K562 (cell line): ENCODE measurements around the gene ZNF554. TPM values are rescaled to one million over a fixed set of nuclear protein-coding genes. Genes with fewer than 3 reads are reported as not detected.

ENCODE experiments used
- CBX5 ChIP-seq: IDR thresholded peaks from 2 replicates; pipeline ENCODE4 v1.6.1; 2014; ENCODE audit warnings: low read depth, borderline replicate concordance
- DNMT1 ChIP-seq: fragments of 450-650 bp; IDR thresholded peaks from 2 replicates; pipeline ENCODE4 v1.6.1; 2016; ENCODE audit warnings: antibody characterized with exemption, mild to moderate bottlenecking
- FOXM1 ChIP-seq, 2 experiments: fragments of 450-650 bp in 1 of 2; sonication (generic) in 1 of 2; formaldehyde crosslinking in 1 of 2; IDR thresholded peaks; 2 replicates each; pipeline versions ENCODE4 v1.6.1 to v1.9.0; 2017 to 2022; ENCODE audit warnings: low read depth in 2 of 2, mild to moderate bottlenecking in 2 of 2, missing genetic modification reagents in 1 of 2, moderate library complexity in 1 of 2
- FOXP1 ChIP-seq: sonication (generic); formaldehyde crosslinking; IDR thresholded peaks from 2 replicates; pipeline ENCODE4 v1.8.0; 2022; ENCODE audit warnings: mild to moderate bottlenecking, missing genetic modification reagents
- MBD2 ChIP-seq: sonication (generic); IDR thresholded peaks from 2 replicates; pipeline ENCODE4 v1.6.1; 2016; ENCODE audit warnings: low read depth, borderline replicate concordance
- PRPF4 ChIP-seq: fragments of 200-400 bp; formaldehyde crosslinking; IDR thresholded peaks from one replicate; pipeline ENCODE4 v1.6.1; 2017; ENCODE audit warnings: low read length, low read depth, mild to moderate bottlenecking; ENCODE audit not compliant: insufficient read depth, poor library complexity, severe bottlenecking
- RBM39 ChIP-seq: fragments of 200-400 bp; formaldehyde crosslinking; optimal IDR thresholded peaks from 2 replicates; pipeline ENCODE3; 2018; ENCODE audit warnings: low read depth, low read length
- SIN3A ChIP-seq, 2 experiments: fragments of 150-350 bp in 1 of 2; IDR thresholded peaks; 2 replicates each; pipeline ENCODE4 v1.6.1; 2011 to 2016; ENCODE audit warnings: borderline replicate concordance in 2 of 2, low read depth in 2 of 2, low read length in 2 of 2, mild to moderate bottlenecking in 2 of 2, moderate library complexity in 2 of 2; ENCODE audit not compliant: control insufficient read depth in 1 of 2
- ZNF584 ChIP-seq: fragments of 200-800 bp; sonication (Bioruptor generic); IDR thresholded peaks from 2 replicates; pipeline ENCODE4 v1.6.1; 2016; ENCODE audit warnings: low read depth, mild to moderate bottlenecking, missing genetic modification characterization, missing compliant biosample characterization
- ZNF695 ChIP-seq: fragments of 450-650 bp; formaldehyde crosslinking; IDR thresholded peaks from 2 replicates; pipeline ENCODE4 v1.4.0; 2020; ENCODE audit warnings: mild to moderate bottlenecking, moderate library complexity
- polyA plus RNA-seq, 8 experiments: library from polyadenylated mRNA; depleted of rRNA in 4 of 8; stranded (reverse) in 5 of 8; unstranded in 3 of 8; fragments of >200 nt; fragmentation: Nextera tagmentation in 2 of 8; fragmentation: Illumina TruSeq in 1 of 8; extraction: Ambion mirVana in 2 of 8; extraction: Trizol in 1 of 8; gene quantifications; 2 replicates each; pipeline versions ENCODE4 v1.2.1 to v1.2.3, GENCODE V29; 2011 to 2014; ENCODE audit warnings: inconsistent platforms in 1 of 8, missing spikeins in 1 of 8
- total RNA-seq, 7 experiments: library from RNA; depleted of rRNA in 6 of 7; stranded (reverse); fragments of >200 nt in 6 of 7; fragmentation: Illumina TruSeq in 2 of 7; extraction: Trizol in 2 of 7; gene quantifications; 2 replicates each; pipeline versions ENCODE4 v1.2.1 to v1.2.3, GENCODE V29; 2011 to 2021; ENCODE audit warnings: low replicate concordance in 1 of 7
- TF ChIP-seq, protein P1 (sequence below): fragments of 250-450 bp; sonication (Bioruptor Pico); IDR thresholded peaks from 2 replicates; pipeline ENCODE4 v1.5.0; 2021
- TF ChIP-seq, protein P2 (sequence below): IDR thresholded peaks from 2 replicates; pipeline ENCODE4 v1.6.1; 2011; ENCODE audit warnings: borderline replicate concordance, low read depth, mild to moderate bottlenecking, moderate library complexity, low read length; ENCODE audit not compliant: insufficient read depth, poor library complexity, severe bottlenecking
- TF ChIP-seq, protein P3 (sequence below): sonication (generic); formaldehyde crosslinking; IDR thresholded peaks from 2 replicates; pipeline ENCODE4 v1.8.0; 2022; ENCODE audit warnings: mild to moderate bottlenecking, missing genetic modification reagents
- TF ChIP-seq, protein P4 (sequence below), 3 experiments: fragments of 200-800 bp in 1 of 3; sonication (Bioruptor generic) in 1 of 3; sonication (generic) in 1 of 3; formaldehyde crosslinking in 1 of 3; IDR thresholded peaks; 2 replicates each; pipeline versions ENCODE4 v1.6.1 to v1.8.0; 2016 to 2022; ENCODE audit warnings: mild to moderate bottlenecking in 2 of 3, missing compliant biosample characterization in 2 of 3, missing genetic modification characterization in 2 of 3, missing genetic modification reagents in 1 of 3
- TF ChIP-seq, protein P5 (sequence below): fragments of 450-650 bp; formaldehyde crosslinking; IDR thresholded peaks from 2 replicates; pipeline ENCODE4 v1.4.0; 2020; ENCODE audit warnings: mild to moderate bottlenecking, moderate library complexity
- TF ChIP-seq, protein P6 (sequence below): fragments of 250-450 bp; sonication (Bioruptor Pico); IDR thresholded peaks from 2 replicates; pipeline ENCODE4 v1.9.0; 2021; ENCODE audit warnings: mild to moderate bottlenecking, inconsistent platforms

ZNF554 gene
- total and polyA plus RNA-seq, 9 of the 15 experiments (the other 6 are each of a cell fraction or from before 2014, with no cell fraction given): 0.07 to 1.8 (median 1.1) TPM

DNA sequence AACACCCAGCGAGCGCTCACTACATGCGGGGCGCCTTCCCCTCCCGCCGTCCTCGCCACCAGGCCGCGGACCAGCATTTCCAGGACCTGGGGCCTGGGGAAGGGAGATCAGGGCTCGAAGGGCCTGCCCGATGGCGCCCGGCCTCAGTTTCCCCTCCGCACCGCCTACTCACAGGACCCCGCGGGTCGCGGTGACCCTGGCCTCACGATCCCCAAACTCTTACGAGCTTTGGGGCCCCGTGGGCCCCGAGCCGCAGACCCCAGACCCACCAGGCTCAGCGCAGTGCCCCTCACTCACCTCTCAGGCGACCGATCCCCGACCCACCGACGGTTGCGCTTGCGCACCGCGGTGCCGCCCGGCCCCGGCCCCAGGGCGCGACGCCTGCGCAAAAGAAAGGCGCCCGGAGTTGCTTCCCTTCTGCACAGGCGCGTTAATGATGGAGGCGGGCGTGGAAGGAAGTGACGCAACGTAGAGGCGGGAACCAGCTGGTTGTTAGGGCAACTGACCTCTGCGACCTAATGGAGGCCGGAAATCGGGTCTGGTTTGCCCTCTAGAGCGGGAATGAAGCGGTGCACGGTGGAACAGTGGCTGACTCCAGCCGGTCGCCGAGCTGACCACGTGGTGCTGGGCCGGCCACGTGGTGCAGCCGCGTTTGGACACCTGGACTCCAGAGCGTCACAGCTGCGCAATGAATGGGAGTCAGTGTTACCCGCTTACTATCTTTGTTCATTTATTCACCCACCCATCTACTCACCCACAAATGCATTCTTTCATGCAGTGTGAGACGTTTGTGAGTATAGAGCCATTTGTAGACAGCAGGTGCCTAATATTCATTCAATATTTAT, 36.5 kb upstream of the ZNF554 start, which contains the start of gene SGTA (continued):
- TF ChIP-seq, protein P1, sequence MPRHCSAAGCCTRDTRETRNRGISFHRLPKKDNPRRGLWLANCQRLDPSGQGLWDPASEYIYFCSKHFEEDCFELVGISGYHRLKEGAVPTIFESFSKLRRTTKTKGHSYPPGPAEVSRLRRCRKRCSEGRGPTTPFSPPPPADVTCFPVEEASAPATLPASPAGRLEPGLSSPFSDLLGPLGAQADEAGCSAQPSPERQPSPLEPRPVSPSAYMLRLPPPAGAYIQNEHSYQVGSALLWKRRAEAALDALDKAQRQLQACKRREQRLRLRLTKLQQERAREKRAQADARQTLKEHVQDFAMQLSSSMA (CRISPR knock-in tag): no peak
- no peak for TF ChIP-seq DNMT1
- TF ChIP-seq ZNF584 (CRISPR knock-in tag): peak; percentile 83; the same call in 1 of the 2 replicates
- peak; percentile 88 to 89; a peak in 2 of 4 replicates for TF ChIP-seq SIN3A (IDR thresholded peaks at IDR 0.05; ENCODE audit: borderline replicate concordance in 2 of 2, control insufficient read depth in 1 of 2, low read depth in 2 of 2, low read length in 2 of 2)
- no peak for TF ChIP-seq RBM39
- TF ChIP-seq, protein P2, sequence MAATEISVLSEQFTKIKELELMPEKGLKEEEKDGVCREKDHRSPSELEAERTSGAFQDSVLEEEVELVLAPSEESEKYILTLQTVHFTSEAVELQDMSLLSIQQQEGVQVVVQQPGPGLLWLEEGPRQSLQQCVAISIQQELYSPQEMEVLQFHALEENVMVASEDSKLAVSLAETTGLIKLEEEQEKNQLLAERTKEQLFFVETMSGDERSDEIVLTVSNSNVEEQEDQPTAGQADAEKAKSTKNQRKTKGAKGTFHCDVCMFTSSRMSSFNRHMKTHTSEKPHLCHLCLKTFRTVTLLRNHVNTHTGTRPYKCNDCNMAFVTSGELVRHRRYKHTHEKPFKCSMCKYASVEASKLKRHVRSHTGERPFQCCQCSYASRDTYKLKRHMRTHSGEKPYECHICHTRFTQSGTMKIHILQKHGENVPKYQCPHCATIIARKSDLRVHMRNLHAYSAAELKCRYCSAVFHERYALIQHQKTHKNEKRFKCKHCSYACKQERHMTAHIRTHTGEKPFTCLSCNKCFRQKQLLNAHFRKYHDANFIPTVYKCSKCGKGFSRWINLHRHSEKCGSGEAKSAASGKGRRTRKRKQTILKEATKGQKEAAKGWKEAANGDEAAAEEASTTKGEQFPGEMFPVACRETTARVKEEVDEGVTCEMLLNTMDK: peak; percentile 92
- TF ChIP-seq, protein P3, sequence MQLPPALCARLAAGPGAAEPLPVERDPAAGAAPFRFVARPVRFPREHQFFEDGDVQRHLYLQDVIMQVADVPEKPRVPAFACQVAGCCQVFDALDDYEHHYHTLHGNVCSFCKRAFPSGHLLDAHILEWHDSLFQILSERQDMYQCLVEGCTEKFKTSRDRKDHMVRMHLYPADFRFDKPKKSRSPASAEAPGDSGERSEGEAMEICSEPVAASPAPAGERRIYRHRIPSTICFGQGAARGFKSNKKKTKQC (CRISPR knock-in tag): peak; percentile 100
- TF ChIP-seq PRPF4: no peak
- TF ChIP-seq, protein P4, sequence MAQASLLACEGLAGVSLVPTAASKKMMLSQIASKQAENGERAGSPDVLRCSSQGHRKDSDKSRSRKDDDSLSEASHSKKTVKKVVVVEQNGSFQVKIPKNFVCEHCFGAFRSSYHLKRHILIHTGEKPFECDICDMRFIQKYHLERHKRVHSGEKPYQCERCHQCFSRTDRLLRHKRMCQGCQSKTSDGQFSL (CRISPR knock-in tag; IDR thresholded peaks at IDR 0.05): peak; percentile 89
- TF ChIP-seq, protein P4 (tag; IDR thresholded peaks at IDR 0.05): no peak
- TF ChIP-seq, protein P5, sequence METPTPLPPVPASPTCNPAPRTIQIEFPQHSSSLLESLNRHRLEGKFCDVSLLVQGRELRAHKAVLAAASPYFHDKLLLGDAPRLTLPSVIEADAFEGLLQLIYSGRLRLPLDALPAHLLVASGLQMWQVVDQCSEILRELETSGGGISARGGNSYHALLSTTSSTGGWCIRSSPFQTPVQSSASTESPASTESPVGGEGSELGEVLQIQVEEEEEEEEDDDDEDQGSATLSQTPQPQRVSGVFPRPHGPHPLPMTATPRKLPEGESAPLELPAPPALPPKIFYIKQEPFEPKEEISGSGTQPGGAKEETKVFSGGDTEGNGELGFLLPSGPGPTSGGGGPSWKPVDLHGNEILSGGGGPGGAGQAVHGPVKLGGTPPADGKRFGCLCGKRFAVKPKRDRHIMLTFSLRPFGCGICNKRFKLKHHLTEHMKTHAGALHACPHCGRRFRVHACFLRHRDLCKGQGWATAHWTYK (CRISPR knock-in tag): peak; percentile 59
- no peak for TF ChIP-seq ZNF695 (CRISPR knock-in tag)
- TF ChIP-seq, protein P6, sequence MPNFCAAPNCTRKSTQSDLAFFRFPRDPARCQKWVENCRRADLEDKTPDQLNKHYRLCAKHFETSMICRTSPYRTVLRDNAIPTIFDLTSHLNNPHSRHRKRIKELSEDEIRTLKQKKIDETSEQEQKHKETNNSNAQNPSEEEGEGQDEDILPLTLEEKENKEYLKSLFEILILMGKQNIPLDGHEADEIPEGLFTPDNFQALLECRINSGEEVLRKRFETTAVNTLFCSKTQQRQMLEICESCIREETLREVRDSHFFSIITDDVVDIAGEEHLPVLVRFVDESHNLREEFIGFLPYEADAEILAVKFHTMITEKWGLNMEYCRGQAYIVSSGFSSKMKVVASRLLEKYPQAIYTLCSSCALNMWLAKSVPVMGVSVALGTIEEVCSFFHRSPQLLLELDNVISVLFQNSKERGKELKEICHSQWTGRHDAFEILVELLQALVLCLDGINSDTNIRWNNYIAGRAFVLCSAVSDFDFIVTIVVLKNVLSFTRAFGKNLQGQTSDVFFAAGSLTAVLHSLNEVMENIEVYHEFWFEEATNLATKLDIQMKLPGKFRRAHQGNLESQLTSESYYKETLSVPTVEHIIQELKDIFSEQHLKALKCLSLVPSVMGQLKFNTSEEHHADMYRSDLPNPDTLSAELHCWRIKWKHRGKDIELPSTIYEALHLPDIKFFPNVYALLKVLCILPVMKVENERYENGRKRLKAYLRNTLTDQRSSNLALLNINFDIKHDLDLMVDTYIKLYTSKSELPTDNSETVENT: 0 out of 2 replicates have a peak, but pooled peaks have one; percentile 31
- TF ChIP-seq CBX5: peak; percentile 38; the same call in 1 of the 2 replicates
- TF ChIP-seq MBD2: peak; percentile 76
- TF ChIP-seq FOXP1 (CRISPR knock-in tag): peak; percentile 99
- no peak for TF ChIP-seq FOXM1 (IDR thresholded peaks at IDR 0.05; ENCODE audit: low read depth)
- peak; percentile 90; the same call in 1 of the 2 replicates for TF ChIP-seq FOXM1 (CRISPR knock-in tag; IDR thresholded peaks at IDR 0.05; ENCODE audit: low read depth)
